ENCODE results near the gene ARF4.

Gene ARF4

DNA sequence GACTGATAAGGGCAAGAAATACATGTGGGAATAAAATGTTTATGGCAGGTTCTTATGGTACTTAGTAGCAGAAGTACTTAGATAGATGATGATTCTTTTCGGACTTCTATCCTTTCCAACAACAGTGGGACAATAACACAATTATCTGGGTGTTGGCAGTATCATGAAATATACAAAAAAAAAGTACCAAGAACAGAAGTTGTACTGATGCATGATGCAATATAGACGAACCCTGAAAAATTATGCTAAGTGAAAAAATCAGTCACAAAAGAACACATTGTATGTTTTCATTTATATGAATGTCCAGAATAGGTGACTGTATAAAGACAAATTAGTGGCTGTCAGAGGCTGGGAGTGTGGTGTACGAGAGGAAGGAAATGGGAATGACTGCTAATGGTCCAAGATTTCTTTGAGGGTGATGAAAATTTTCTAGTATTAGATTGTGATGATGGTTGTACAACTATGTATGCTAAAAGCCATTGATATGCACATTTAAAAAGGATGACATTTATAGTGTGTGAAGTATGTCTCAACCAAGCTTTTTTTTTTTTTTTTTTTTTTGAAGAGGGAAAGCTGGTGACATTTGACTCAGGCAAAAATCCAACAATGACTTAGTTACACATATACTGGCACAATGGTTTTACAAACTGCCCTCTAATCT is 21.0 kb downstream of the ARF4 start:
- DNase-seq: no peak

DNA sequence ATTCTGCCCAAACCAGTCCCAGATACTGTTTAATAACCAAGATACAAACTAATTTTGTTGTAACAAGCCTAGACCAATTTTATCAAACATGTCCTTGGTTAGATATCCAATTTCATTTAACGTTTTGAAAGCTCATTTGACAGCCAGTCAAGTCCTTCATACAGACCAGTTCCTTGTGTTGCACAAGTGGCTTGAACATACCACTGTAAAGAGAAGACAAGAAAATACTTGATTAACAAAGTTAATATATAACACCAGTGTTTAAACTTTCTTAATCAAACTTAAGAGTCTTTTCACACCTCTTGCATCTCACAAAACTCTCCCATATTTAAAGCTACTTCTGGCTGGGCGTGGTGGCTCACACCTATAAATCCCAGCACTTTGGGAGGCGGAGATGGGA is 25.0 kb downstream of the ARF4 start:
- no peak for DNase-seq

DNA sequence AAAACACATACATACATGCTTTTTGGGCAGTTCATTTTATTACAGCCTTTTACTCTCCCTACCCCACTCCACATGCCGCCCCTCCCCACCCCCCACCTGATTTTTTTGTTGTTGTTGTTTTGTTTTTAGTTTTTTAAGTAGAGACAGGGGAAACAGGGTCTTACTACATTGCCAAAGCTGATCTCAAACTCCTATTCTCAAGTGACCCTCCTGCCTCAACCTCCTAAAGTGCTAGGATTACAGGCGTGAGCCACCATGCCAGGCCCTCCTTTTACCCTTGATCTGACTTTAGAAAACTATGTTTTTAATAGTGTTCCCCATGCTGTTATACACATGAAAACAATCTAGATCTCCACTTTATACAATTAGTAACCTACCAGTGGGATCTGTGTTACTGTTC is 26.3 kb downstream of the ARF4 start:
- DNase-seq: no peak

DNA sequence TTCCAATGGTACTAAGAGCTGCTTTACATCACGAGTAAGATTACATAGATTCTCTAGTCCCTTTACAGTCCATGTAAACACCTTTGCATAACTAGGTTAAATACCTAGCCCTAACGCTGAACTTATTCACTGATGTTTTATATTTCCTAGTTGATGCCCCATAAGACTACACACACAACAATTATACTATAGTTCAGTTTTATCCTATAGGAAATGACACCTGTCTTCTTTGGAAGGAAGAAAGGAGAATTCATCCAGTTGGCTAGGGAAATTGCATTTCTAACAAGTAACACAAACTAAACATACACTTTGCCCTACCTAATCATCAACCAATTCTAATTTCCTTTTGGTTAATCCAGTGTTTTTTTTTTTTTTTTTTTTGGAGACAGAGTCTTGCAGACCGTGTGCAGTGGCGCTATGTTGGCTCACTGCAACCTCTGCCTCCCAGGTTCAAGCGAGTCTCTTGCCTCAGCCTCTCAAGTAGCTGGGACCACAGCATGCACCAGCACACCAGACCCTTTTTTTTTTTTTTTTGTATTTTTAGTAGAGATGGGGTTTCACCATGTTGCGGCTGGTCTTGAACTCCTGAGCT is 27.2 kb downstream of the ARF4 start:
- no peak for DNase-seq

DNA sequence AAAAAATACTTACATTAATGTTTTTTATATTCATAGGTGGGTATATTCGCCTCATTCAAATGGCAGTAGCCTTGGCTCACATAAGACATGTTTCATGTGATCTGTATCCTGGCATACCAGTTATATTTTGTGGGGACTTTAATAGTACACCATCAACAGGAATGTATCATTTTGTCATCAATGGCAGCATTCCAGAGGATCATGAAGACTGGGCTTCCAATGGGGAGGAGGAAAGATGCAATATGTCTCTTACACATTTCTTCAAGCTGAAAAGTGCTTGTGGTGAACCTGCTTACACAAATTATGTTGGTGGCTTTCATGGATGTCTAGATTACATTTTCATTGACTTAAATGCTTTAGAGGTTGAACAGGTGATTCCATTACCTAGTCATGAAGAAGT is 37.6 kb downstream of the ARF4 start:
- no peak for DNase-seq

DNA sequence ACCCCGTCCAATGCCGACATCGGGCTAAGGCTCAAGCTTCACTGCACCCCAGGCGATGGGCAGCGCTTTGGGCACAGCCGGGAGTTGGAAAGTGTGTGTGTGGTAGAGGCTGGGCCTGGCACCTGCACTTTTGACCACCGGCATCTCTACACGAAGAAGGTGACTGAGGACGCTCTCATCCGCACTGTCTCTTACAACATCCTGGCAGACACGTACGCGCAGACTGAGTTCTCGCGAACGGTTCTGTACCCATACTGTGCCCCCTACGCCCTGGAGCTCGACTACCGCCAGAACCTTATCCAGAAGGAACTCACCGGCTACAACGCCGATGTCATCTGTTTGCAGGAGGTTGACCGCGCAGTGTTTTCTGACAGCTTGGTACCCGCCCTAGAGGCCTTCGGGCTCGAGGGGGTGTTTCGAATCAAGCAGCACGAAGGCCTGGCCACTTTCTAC is 40.0 kb downstream of the ARF4 start:
- peak; percentile 56 for DNase-seq

DNA sequence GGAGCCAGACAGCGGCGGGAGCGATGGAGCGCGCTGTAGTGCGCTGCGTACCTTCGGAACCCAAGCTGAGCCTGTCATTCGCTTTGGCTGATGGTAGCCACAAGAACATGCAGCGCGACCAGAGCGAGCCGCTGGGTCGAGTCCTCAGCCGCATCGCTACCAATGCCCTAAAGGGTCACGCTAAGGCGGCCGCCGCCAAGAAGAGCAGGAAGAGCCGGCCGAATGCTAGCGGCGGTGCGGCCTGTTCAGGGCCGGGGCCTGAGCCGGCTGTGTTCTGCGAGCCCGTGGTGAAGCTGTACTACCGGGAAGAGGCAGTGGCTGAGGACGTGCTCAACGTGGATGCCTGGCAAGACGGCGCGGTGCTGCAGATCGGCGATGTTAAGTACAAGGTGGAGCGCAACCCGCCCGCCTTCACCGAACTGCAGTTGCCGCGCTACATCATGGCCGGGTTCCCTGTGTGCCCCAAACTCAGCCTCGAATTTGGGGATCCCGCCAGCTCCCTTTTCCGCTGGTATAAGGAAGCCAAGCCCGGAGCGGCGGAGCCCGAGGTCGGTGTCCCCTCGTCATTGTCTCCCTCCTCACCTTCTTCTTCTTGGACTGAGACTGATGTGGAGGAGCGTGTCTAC is 40.6 kb downstream of the ARF4 start:
- DNase-seq: peak; percentile 51

DNA sequence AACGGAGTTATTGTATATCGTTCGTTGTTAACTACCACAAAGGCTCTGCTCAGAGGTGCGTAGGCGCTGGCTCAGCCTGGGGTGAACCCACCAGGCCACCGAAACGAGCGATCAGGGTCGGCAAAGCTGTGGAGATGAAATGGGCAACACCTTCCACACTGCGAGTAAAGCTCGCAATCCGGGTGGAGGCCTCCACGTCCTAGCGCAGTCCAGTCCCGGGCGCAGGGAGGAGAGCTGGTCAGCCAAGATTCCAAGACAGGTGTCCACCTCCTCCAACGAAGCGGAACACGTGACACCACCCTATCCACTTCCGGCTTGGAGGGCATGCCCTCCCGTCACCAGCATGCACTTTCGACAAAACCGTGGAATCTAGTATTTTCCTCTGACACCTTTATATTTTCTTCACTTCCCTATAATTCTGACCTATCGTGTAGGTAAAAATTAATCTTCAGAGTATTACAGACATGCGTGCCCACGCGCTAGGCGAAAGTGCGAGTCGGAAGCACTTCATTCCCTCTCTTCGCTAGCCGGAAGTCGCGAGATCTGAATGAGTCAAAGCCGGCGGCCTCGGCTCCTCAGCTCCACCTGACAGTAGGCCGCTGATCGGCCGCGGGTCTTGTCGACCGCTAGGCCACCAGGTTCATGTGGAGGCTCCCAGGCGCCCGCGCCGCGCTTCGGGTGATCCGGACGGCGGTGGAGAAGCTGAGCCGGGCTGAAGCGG is 41.2 kb downstream of the ARF4 start, which contains the start of gene PDE12:
Gene PDE12, plus strand, starts transcription at position 537 of the 721 bp plus-strand sequence. Its CDS starts 106 bp downstream, at position 643.
- peak; percentile 94 for DNase-seq

DNA sequence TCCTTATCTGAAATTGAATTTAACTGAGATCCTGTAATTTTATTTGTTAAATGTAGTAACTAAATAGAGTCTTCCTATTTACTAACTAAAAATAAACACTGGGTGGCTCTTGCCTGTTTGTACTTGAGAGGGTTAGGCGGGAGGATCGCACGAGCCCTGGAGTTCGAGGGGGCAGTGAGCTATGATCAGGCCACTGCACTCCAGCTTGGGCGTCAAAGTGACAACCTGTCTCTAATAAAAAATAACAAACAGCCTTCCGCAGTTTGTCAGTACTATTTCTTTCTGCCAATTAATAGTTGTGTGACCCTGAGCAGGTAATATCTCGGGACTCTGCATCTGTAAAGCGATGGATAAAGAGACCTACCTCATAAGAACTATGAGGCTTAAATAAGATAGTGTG is 41.8 kb downstream of the ARF4 start:
- no peak for DNase-seq

DNA sequence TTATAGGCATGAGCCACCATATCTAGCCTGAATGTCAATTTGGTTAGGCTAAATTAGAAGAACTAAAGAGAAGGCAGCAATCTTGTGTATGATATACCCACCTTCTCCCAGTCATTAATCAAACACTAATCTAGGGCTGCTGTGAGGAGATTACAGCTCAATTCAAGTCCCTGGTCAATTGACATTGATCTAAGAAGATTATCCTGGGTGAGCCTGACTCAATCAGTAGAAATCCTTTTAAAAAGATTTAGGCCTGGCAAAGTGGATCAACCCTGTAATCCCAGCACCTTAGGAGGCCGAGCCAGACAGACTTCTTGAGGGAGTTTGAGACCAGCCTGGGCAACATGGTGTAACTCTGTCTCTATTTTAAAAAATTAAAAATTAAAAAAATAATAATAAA is 50.5 kb downstream of the ARF4 start:
- DNase-seq: no peak

DNA sequence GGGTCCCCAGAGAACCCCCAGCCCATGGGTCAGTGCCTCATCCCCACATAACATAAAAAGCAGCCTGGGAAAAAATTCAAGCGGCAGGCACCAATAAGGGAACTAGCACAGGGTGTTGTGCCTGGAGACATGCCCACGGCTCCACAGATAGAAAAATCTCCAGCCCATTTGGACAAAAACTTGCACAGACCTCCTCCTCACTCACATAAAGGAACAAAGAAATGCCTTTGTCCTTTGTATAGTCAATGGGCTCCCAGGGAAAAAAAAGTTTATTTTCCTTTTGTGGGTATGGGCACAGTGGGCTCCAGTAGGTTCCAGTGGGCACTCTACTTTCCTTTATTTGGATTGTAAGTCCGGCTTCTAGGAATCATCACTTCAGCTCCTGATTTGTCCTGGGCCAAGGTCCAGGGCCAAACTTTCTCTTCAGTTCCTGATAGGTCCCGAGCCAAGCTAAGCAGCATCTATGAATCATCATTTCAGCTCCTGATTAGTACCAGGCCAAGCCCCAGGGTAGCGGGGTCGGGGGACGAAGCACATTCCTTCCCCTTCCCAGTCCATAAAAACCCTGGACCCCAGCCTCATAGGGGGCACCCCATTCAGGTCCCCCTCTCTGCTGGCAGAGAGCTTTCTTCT is 51.4 kb downstream of the ARF4 start:
- DNase-seq: no peak

DNA sequence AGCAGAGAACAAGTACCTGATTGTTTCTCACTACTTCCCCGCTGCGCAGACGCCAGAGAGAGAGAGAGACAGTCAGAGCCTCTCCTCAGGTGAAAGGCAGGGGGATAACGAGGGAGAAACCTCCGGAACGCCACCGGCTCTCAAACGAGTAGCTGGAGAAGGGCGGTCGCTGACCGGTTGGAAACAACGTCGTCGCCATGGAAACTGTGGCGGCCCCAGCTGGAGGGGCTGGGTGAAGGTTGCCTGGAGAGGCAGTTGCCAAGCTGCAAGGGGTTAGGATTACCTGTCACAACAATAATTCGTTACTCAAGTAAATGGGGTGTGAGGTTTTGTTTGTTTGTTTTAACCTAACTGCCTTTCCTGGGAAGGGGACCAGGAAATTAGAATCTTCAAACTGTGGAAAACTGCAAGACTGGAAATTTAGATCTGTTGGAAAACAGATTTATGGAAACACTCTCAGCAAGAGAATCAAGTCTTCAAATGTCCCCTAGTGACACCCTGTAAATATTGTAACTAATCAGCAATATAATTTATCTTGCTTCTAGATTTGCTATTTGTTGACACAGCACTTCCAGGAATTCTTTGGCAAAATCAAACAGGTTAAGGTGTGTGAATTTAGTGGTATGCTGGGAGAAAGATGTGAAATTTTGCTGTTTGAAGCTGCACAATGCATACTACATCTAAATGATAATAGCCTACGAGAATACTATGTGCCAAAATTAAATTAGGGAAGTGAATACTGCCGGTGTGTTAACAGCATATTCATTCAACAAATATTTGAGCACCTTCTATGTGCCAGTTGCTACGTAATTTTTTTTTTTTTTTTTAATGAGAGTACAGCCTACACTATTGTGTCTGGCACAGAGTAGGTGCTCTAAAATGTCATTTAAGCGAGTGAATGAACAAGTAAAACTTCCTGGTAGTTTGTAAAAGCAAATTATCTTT is 52.7 kb downstream of the ARF4 start, which contains the start of gene DNAH12:
Gene DNAH12, minus strand, starts transcription at position 164 of the 945 bp plus-strand sequence. CDS start 1,474 bp downstream, outside the sequence.
- DNase-seq: no peak

DNA sequence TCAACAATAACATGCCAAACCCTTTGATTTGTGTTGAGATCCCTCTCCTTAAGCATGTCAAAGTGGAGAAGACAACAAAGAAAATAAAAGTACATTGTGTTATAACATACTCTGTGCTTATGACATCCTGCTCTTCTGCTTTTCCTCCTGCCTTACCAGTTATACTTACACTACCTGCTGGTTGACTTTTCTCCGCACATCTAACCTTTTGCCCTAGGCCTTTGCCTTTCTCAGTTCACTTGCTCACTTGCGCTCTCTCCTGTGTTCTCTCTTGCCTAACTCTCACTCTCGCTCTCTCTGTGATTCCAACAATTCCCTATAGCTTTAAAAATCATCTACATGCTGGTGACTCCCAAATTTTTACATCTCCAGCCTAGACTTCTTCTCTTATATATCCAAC is 58.7 kb downstream of the ARF4 start:
- no peak for DNase-seq

DNA sequence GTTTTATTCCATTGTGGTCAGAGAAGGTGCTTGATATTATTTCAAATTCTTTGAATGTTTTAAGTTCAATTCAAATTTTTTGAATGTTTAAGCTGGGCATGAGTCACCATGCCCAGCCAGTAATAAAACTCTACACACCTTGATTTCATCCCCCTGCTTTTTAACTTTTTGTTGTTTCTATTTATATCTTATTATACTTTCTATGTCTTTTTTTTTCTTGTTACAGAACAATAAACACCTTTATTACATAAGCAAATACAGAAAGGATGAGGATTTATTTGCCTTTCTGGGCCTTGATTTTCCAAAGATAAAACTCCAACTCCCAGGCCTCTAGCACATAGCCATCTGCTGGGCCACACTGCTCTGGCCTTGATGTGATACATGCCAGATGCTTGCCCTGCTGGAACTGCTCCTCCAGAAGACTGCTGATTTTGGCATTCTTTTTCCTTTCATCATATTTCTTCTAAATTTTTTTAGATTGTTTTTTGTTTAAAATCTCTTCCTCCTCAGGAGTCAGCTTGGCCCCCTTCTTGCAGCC is 67.0 kb downstream of the ARF4 start:
- no peak for DNase-seq
